Thymus (tissue), 11 donors: Measurements from ENCODE around the gene MCC. TPM values are rescaled to one million over a fixed set of nuclear protein-coding genes. Genes with fewer than 3 reads are reported as not detected.

ENCODE experiments used
- DNase-seq, 9 donors: peaks; one replicate each; pipeline ENCODE4 v3.0.0-alpha.2; 2013; ENCODE audit warnings: low spot score in 9 of 9, low read depth in 6 of 9, missing footprints in 1 of 9
- H3K27ac ChIP-seq, 2 donors: one replicate each; pipeline ENCODE4 v1.5.1; 2013; ENCODE audit warnings: control low read depth in 1 of 2, low read depth in 1 of 2, low read length in 1 of 2, mild to moderate bottlenecking in 1 of 2, moderate library complexity in 1 of 2
- H3K27me3 ChIP-seq, 2 donors: one replicate each; pipeline ENCODE4 v1.5.1; 2013; ENCODE audit warnings: low read length in 1 of 2; ENCODE audit not compliant: control insufficient read depth in 2 of 2, insufficient read depth in 1 of 2
- H3K36me3 ChIP-seq, 2 donors: one replicate each; pipeline ENCODE4 v1.5.1; 2013; ENCODE audit warnings: low read length in 1 of 2, mild to moderate bottlenecking in 1 of 2, moderate library complexity in 1 of 2; ENCODE audit not compliant: control insufficient read depth in 2 of 2, insufficient read depth in 2 of 2
- H3K4me1 ChIP-seq, 2 donors: one replicate each; pipeline ENCODE4 v1.5.1; 2013; ENCODE audit warnings: low read length in 2 of 2; ENCODE audit not compliant: control insufficient read depth in 2 of 2, insufficient read depth in 2 of 2
- H3K4me3 ChIP-seq, 2 donors: one replicate each; pipeline ENCODE4 v1.5.1; 2013; ENCODE audit warnings: low read length in 2 of 2, control low read depth in 1 of 2, mild to moderate bottlenecking in 1 of 2
- H3K9me3 ChIP-seq, 2 donors: one replicate each; pipeline ENCODE4 v1.5.1; 2013; ENCODE audit warnings: low read length in 1 of 2, mild to moderate bottlenecking in 1 of 2; ENCODE audit not compliant: control insufficient read depth in 2 of 2, insufficient read depth in 1 of 2
- WGBS: extraction: QIAGEN DNeasy Blood & Tissue Kit; methylation state at CpG from one replicate; pipeline ENCODE4 v1.1.7; 2013; 5-methylcytosine and 5-hydroxymethylcytosine counted together
- polyA plus RNA-seq: library from polyadenylated mRNA; stranded (reverse); fragments of 200-250 nt; gene quantifications from one replicate; pipeline ENCODE4 v1.2.3, GENCODE V29; 2013
- total RNA-seq: library from RNA; stranded (reverse); fragments of 120-200 nt; gene quantifications from one replicate; pipeline ENCODE4 v1.2.4, GENCODE V29; 2013
- donor health status: healthy.

MCC gene
- total and polyA plus RNA-seq, 2 donors = 5.1 to 7.0 TPM

GRCh38 chr5:113071401-113071800, 416.9 kb downstream of the MCC start:
- no peak overlapping the region for H3K4me3 ChIP-seq
- WGBS = 94% methylated on average over 3 of the region's 3 CpGs
- peaks cover 0 to 6% of the 10 kb centered on the region in 2 donors for H3K4me1 ChIP-seq
- H3K27me3 ChIP-seq = no peaks in the 10 kb centered on the region
- H3K9me3 ChIP-seq = peaks cover 0 to 7% of the 10 kb centered on the region in 2 donors
- H3K27ac ChIP-seq = no peak overlapping the region
- H3K36me3 ChIP-seq = no peaks in the 10 kb centered on the region
- DNase-seq = no peak

GRCh38 chr5:113070901-113071300, 417.4 kb downstream of the MCC start:
- H3K4me1 ChIP-seq = peaks cover 0 to 8% of the 10 kb centered on the region in 2 donors
- 99% methylated on average over 5 of the region's 5 CpGs for WGBS
- no peak for DNase-seq
- H3K27me3 ChIP-seq = no peaks in the 10 kb centered on the region
- H3K9me3 ChIP-seq = peaks cover 0 to 7% of the 10 kb centered on the region in 2 donors
- no peaks in the 10 kb centered on the region for H3K36me3 ChIP-seq
- H3K27ac ChIP-seq = no peak overlapping the region
- no peak overlapping the region for H3K4me3 ChIP-seq

- Histone ChIP-seq H3K4me3 (no peak overlapping the region), H3K4me1 (peaks cover 0 to 8% of the 10 kb centered on the region in 2 donors), H3K36me3 (no peaks in the 10 kb centered on the region), H3K27me3 (no peaks in the 10 kb centered on the region), H3K27ac (no peak overlapping the region), H3K9me3 (no peaks in the 10 kb centered on the region)
- no peak for DNase-seq
- 96% methylated on average over 2 of the region's 2 CpGs for WGBS
Measured at GRCh38 chr5:113068559-113068958, 419.7 kb downstream of the MCC start.

GRCh38 chr5:113067635-113068344, 420.5 kb downstream of the MCC start:
- 97% methylated on average over 19 of the region's 19 CpGs for WGBS
- no peak overlapping the region for H3K27ac ChIP-seq

GRCh38 chr5:113065626-113066025, 422.6 kb downstream of the MCC start:
- Histone ChIP-seq H3K27ac (peak overlapping the region in 1 of 2 donors; percentile 20), H3K36me3 (no peaks in the 10 kb centered on the region), H3K4me3 (no peak overlapping the region), H3K9me3 (no peaks in the 10 kb centered on the region), H3K27me3 (no peaks in the 10 kb centered on the region), H3K4me1 (peaks cover 6 to 31% of the 10 kb centered on the region in 2 donors)
- 99% methylated on average over 2 of the region's 2 CpGs for WGBS
- DNase-seq = no peak

More at GRCh38 chr5:113067635-113068344, 420.5 kb downstream of the MCC start:
- DNase-seq = no peak
- Histone ChIP-seq H3K4me1 (peaks cover 3 to 14% of the 10 kb centered on the region in 2 donors), H3K27me3 (no peaks in the 10 kb centered on the region), H3K9me3 (no peaks in the 10 kb centered on the region), H3K4me3 (no peak overlapping the region), H3K36me3 (no peaks in the 10 kb centered on the region)

- no peaks in the 10 kb centered on the region for H3K27me3 ChIP-seq
- H3K4me1 ChIP-seq = peaks cover 6 to 31% of the 10 kb centered on the region in 2 donors
- no peaks in the 10 kb centered on the region for H3K36me3 ChIP-seq
- H3K27ac ChIP-seq = no peak overlapping the region
- 100% methylated on average over 1 of the region's 1 CpG for WGBS
- DNase-seq = no peak
- no peaks in the 10 kb centered on the region for H3K9me3 ChIP-seq
- H3K4me3 ChIP-seq = no peak overlapping the region
Measured at GRCh38 chr5:113064806-113065205, 423.4 kb downstream of the MCC start.

- H3K4me1 ChIP-seq = peaks cover 6 to 36% of the 10 kb centered on the region in 2 donors
- H3K4me3 ChIP-seq = no peak overlapping the region
- H3K27me3 ChIP-seq = no peaks in the 10 kb centered on the region
- no peak overlapping the region for H3K27ac ChIP-seq
- 88% methylated on average over 12 of the region's 12 CpGs for WGBS
- H3K9me3 ChIP-seq = no peaks in the 10 kb centered on the region
- H3K36me3 ChIP-seq = no peaks in the 10 kb centered on the region
- DNase-seq = no peak
Measured at GRCh38 chr5:113063927-113064326, 424.3 kb downstream of the MCC start.

GRCh38 chr5:113062869-113063508, 425.3 kb downstream of the MCC start:
- H3K36me3 ChIP-seq = no peaks in the 10 kb centered on the region
- H3K4me1 ChIP-seq = peaks cover 6 to 44% of the 10 kb centered on the region in 2 donors
- no peak for DNase-seq
- peak overlapping the region; percentile 64 to 72 for H3K27ac ChIP-seq
- no peaks in the 10 kb centered on the region for H3K9me3 ChIP-seq
- H3K27me3 ChIP-seq = no peaks in the 10 kb centered on the region
- 89% methylated on average over 6 of the region's 6 CpGs for WGBS
- H3K4me3 ChIP-seq = no peak overlapping the region
